Measurements from ENCODE around the gene VPS35L.

VPS35L gene

DNA sequence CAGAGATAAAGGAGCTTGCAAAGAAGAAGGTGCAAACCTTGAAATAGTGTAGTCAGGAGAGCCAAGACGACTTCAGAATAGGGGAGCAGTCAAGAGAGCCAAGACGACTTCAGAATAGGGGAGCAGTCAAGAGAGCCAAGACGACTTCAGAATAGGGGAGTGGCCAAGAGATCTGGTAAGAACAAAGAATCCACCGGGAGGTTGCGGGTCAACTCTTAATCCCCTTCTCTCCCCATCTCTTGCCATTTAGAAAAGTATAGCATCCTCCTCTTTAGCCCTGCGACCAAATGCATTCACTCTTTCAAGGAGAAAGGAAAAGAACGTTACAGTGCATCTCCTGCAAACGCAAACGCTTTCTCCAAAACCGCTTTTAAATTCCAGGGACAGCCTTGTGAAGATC, 161.8 kb downstream of the VPS35L start:
- H3K9me2 ChIP-seq (replicated peaks; ENCODE audit: control insufficient read depth, low read length), result no peaks in the 10 kb centered on the region
- H3K9me3 ChIP-seq (ENCODE audit: control insufficient read depth, insufficient read depth, low read length), result no peaks in the 10 kb centered on the region
- peaks cover 61% of the 10 kb centered on the region for H3K79me2 ChIP-seq (ENCODE audit: control insufficient read depth, low read length)
- H3K4me3 ChIP-seq (ENCODE audit: low read length), result peak overlapping the region; percentile 98
- H3K4me2 ChIP-seq (ENCODE audit: low read length), result peak overlapping the region; percentile 73
- peak overlapping the region; percentile 45 for H3K27ac ChIP-seq (ENCODE audit: low read depth, low read length)
- H3F3A ChIP-seq (ENCODE audit: control insufficient read depth, insufficient read depth), result no peaks in the 10 kb centered on the region
- H4K20me1 ChIP-seq (ENCODE audit: control insufficient read depth, insufficient read depth, low read depth, low read length), result peaks cover 5% of the 10 kb centered on the region; the same call in 1 of the 2 replicates
- no peak for TF ChIP-seq CTCF (IDR thresholded peaks at IDR 0.05; ENCODE audit: low read depth, low read length, poor library complexity, severe bottlenecking)
- no peak for TF ChIP-seq EZH2phosphoT487 (IDR thresholded peaks at IDR 0.05; ENCODE audit: borderline replicate concordance, low read length)
- H3K27me3 ChIP-seq (ENCODE audit: control insufficient read depth, low read length), result no peaks in the 10 kb centered on the region
- peaks cover 43% of the 10 kb centered on the region for H3K36me3 ChIP-seq (ENCODE audit: control insufficient read depth, low read length)
- peaks cover 22% of the 10 kb centered on the region for H3K4me1 ChIP-seq (ENCODE audit: control insufficient read depth, low read length)

- Histone ChIP-seq H3K79me2 (ENCODE audit: control insufficient read depth, low read length) (peaks cover 54% of the 10 kb centered on the region), H4K20me1 (ENCODE audit: control insufficient read depth, insufficient read depth, low read depth, low read length) (peaks cover 5% of the 10 kb centered on the region; the same call in 1 of the 2 replicates), H3K27ac (ENCODE audit: low read depth, low read length) (peak within 1 kb of the TSS; percentile 45), H3K4me3 (ENCODE audit: low read length) (peak within 1 kb of the TSS; percentile 98), H3K4me2 (ENCODE audit: low read length) (peak within 1 kb of the TSS; percentile 73), H3K27me3 (ENCODE audit: control insufficient read depth, low read length) (no peaks in the 10 kb centered on the region), H3K4me1 (ENCODE audit: control insufficient read depth, low read length) (peaks cover 22% of the 10 kb centered on the region), H3K9me3 (ENCODE audit: control insufficient read depth, insufficient read depth, low read length) (no peaks in the 10 kb centered on the region), H3F3A (ENCODE audit: control insufficient read depth, insufficient read depth) (no peaks in the 10 kb centered on the region), H3K36me3 (ENCODE audit: control insufficient read depth, low read length) (peaks cover 36% of the 10 kb centered on the region), H3K9me2 (replicated peaks; ENCODE audit: control insufficient read depth, low read length) (no peaks in the 10 kb centered on the region)
- TF ChIP-seq EZH2phosphoT487 (IDR thresholded peaks at IDR 0.05; ENCODE audit: borderline replicate concordance, low read length) (no peak), CTCF (IDR thresholded peaks at IDR 0.05; ENCODE audit: low read depth, low read length, poor library complexity, severe bottlenecking) (no peak)
These were observed 162.5 kb downstream of the VPS35L start, which contains the start of the genes IQCK and KNOP1 for GRCh38 chr16:19717741-19718623. TSS of gene IQCK (plus strand) at chr16:19718271. CDS start at chr16:19718307, 36 bp downstream. TSS of gene KNOP1 (minus strand) at chr16:19718227. CDS start at chr16:19715035, 3,192 bp downstream.

- Histone ChIP-seq H3F3A (ENCODE audit: control insufficient read depth, insufficient read depth) (no peaks in the 10 kb centered on the region), H3K4me2 (ENCODE audit: low read length) (peak overlapping the region; percentile 73), H3K9me2 (replicated peaks; ENCODE audit: control insufficient read depth, low read length) (no peaks in the 10 kb centered on the region), H3K4me1 (ENCODE audit: control insufficient read depth, low read length) (peaks cover 22% of the 10 kb centered on the region), H3K4me3 (ENCODE audit: low read length) (peak overlapping the region; percentile 98), H3K27ac (ENCODE audit: low read depth, low read length) (no peak overlapping the region), H3K36me3 (ENCODE audit: control insufficient read depth, low read length) (peaks cover 30% of the 10 kb centered on the region), H3K79me2 (ENCODE audit: control insufficient read depth, low read length) (peaks cover 48% of the 10 kb centered on the region), H4K20me1 (ENCODE audit: control insufficient read depth, insufficient read depth, low read depth, low read length) (peaks cover 5% of the 10 kb centered on the region; the same call in 1 of the 2 replicates), H3K9me3 (ENCODE audit: control insufficient read depth, insufficient read depth, low read length) (no peaks in the 10 kb centered on the region), H3K27me3 (ENCODE audit: control insufficient read depth, low read length) (no peaks in the 10 kb centered on the region)
- TF ChIP-seq EZH2phosphoT487 (IDR thresholded peaks at IDR 0.05; ENCODE audit: borderline replicate concordance, low read length) (no peak), CTCF (IDR thresholded peaks at IDR 0.05; ENCODE audit: low read depth, low read length, poor library complexity, severe bottlenecking) (no peak)
These were observed 163.1 kb downstream of the VPS35L start for GRCh38 chr16:19718624-19718965.

Data from DOHH2 (cell line).